Raji (cell line): ENCODE data around the gene CLIC5.

Source experiments
- POLR2A ChIP-seq: IDR thresholded peaks from 2 replicates; pipeline ENCODE4 v1.6.1; 2011; ENCODE audit warnings: low read depth, low read length, control low read depth; ENCODE audit not compliant: insufficient read depth

Gene CLIC5

DNA sequence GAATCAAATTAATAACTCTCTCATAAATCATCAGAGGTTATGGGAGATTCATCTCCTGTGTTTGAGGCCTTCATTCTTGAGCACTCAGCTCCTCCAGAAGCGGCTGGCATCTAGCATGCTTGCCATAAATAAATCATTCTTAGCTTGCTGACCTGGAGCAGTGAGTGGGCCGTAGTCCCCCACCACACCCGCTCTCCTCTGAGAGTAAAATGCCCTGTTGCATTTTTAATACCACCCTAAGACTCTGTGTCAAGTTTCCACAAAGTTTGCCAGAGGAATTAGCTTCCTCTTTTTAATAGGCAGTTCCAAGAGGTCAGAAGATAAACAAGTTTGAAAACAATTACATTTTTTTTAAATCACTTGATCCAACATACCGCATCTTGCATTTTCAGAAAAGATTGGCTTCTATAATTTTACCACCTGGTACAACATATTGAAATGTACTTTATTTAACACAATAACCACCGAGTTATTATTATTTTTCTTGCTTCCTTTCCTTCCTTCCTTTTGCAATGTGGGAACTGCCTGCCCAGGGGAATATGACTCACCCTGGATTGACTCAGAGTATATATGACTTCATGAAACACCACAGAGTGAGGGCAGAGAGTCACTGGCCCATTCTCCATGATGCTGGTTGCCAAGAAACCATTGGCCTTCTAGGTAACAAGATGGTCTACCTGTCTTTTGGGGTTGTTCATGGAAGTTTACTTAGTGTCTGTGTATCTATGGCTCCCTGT lies 29.4 kb upstream of the CLIC5 start:
- no peak for TF ChIP-seq POLR2A

GRCh38 chr6:46042355-46042999 lies 26.8 kb upstream of the CLIC5 start:
- no peak for TF ChIP-seq POLR2A

- TF ChIP-seq POLR2A, result no peak
Measured at GRCh38 chr6:46040288-46040687, 24.6 kb upstream of the CLIC5 start.

GRCh38 chr6:46039646-46040045 lies 24.0 kb upstream of the CLIC5 start:
- no peak for TF ChIP-seq POLR2A

DNA sequence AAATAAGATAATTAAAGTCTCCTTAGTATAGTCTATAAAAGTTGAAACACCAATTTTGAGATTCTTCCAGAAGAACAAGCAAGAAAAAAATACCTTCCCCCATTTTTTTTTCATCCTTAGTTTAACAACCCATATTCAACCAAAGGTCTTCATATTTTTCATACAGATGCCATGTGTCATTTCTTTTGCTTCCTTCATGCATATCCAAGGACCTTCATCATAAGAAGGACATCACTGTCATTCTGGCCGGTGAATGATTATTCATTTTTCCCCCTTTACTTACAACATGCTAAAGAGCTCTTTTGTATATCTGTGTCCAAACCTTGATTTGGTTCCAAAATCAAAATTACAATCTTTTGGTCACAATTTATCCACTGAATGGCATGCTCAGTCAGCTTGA lies 21.3 kb upstream of the CLIC5 start:
- TF ChIP-seq POLR2A, result no peak

DNA sequence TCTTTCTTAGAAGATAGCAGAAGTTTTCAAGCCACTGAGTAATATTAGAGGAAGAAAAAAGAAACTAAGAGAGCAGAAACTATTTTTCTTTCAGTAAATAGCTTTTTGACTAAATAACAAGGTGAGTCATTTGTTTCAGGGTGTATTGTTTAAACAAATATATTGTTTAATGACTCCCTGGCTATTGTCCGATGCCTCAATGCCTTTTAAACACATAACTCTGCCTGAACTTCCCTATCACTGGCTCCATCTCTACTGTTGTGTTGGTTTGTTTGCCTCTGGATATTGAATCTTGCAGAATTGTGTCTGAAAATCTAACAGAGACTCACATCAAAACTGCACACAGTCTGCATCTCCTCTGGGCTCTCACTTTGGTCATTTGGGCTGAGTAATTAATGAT lies 19.6 kb upstream of the CLIC5 start:
- no peak for TF ChIP-seq POLR2A

DNA sequence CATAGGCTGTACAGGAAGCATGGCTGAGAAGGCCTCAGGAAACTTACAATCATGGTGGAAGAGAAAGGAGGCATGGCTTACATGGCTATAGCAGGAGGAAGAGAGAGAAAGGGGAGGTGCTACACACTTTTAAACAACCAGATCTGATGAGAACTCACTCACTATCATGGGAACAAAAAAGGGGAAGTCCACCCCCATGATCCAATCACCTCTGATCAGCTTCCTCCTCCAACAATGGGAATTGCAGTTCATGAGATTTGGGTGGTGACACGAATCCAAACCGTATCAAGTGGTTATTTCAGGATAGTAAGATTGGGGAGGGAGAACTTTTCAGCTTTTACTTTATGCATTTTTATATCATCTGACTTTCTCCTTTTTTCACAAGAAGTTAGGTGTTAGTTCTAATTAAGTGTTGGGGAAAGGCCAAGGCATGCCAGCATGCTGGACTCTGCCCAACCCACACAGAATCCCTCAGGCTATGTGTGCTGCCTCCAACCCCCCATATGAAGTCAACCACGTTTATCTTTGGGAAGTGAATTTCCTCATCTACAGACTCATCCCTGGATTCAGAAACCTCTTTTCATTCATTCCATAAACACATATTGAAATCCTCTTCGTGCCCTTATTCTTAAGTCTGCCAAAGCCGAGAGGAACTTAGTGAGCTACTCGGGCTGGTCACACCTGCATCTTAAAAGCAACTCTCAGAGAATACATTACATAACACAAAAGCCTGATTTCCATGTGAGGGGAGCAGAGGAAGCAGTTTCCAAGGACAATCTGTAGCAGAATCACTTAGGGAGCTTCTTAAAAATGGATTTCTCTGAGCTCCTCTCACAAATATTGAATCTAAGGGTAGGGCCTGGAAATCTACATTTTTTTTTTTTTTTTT lies 16.7 kb upstream of the CLIC5 start:
- no peak for TF ChIP-seq POLR2A

DNA sequence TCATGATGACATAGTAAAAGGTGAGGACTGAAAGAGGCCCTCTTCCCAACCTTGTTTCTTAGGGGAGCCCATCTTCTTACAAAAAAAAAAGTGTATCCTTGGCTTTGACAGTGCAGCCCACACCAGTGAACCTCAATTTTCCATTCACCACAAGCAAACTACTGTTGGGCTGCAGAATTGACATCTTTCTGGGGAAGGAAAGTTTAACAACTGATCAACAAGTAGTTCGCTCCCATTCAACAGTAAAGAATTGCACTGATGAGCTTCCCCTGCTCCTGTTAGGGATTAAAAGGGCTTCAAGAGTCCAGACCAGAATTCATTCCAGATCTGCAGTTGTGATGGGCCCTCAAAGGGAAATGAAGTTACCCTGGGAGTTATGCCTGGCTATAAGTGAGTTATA lies 13.9 kb upstream of the CLIC5 start:
- TF ChIP-seq POLR2A, result no peak

- TF ChIP-seq POLR2A, result no peak
Measured at GRCh38 chr6:46026307-46026706, 10.6 kb upstream of the CLIC5 start.

- TF ChIP-seq POLR2A, result no peak
Measured at GRCh38 chr6:46025573-46025972, 9.9 kb upstream of the CLIC5 start.

GRCh38 chr6:46024124-46024769 lies 8.6 kb upstream of the CLIC5 start:
- TF ChIP-seq POLR2A, result no peak

GRCh38 chr6:46023216-46023915 lies 7.7 kb upstream of the CLIC5 start:
- no peak for TF ChIP-seq POLR2A

DNA sequence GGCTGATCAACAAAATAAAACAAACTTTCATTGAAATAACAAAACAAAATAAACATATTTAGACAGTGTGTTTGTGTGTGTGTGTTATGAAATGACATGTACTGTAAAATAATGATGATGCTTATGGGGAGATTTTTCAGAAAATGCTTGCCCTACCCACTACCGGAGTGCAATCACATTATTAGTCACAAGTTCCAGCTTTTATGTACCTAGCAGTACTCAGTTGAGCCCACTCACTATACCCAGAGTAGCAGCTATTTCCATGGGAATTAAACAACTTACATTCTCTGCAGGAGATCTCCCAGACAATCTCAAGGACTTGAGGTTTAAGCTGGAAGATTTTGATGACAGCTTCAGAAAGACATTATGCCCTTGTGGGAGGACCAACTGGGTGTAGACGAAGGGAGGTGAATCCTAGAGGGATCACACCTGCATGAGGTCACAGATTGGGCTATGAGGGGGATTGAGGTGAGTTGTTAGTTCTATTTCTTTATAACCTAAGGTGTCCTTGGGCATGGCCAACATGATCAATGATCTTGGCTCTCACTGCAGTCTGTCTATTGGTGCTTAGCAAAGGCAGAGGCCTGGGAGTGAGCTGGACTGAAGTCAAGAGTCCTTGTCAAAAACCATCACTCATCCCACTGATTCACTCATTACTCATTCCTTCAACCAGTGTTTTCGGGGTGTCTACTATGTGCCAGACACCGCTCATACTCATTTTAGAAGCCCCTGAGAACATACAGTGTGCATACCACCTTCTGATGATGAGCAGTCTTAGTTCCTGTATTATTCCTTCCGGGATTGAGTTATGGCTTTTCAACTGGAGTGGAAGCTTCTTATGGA lies 6.7 kb upstream of the CLIC5 start:
- no peak for TF ChIP-seq POLR2A

GRCh38 chr6:46017726-46018125 lies 2.1 kb upstream of the CLIC5 start:
- no peak for TF ChIP-seq POLR2A
